ENCODE data around the gene ALDOB.

Gene ALDOB

DNA sequence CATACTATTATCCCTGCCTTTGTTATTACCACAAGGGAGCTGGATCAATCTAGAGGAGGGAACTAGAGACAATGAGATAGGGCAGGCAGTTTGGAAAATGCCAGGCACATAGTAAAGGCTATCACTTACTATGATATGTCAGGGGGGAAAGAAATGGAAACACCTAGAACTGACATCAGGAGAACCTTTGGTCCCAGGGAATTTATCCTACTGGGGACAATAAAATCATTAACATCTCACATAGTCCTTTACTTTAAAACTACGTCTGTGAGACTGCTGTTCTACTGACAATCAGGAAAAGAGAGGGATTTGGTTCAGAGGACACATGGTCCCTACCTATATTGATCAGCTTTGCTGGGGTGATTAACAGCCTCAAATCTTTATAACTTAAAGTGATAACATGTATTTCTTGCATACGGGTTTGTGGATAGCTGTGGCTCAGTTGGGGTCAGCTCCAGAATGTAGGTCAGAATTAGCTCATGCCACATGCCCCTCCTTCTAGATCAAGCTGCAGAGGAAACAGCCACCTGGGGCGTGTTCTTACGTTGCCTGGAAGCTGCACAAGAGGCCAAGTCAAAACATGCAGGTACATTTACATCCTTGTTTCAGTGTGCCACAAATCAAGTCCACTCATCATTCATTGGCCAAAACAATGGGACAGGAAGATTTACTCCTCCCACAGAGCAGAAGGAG, 43.9 kb upstream of the ALDOB start:
- H3K9me3 ChIP-seq (ENCODE audit: control insufficient read depth, low read length), result no peaks in the 10 kb centered on the region
- 86% methylated on average over 4 of the region's 4 CpGs for WGBS
- H3K4me1 ChIP-seq (ENCODE audit: control insufficient read depth, insufficient read depth, low read depth, low read length), result peaks cover 22% of the 10 kb centered on the region
- H2BK120ac ChIP-seq (ENCODE audit: low read depth, low read length), result no peak overlapping the region
- no peak overlapping the region for H2BK5ac ChIP-seq (ENCODE audit: low read depth, low read length, poor library complexity, severe bottlenecking)
- H3K79me1 ChIP-seq (replicated peaks; ENCODE audit: low read length, poor library complexity, severe bottlenecking), result peaks cover 33% of the 10 kb centered on the region
- H3K36me3 ChIP-seq (ENCODE audit: control insufficient read depth in 1 of 2, insufficient read depth in 2 of 2, low read depth in 1 of 2, low read length in 2 of 2), result peaks cover 0 to 15% of the 10 kb centered on the region in 2 experiments
- H3K4ac ChIP-seq (ENCODE audit: low read depth in 1 of 2, low read length in 2 of 2), result no peak overlapping the region
- peak overlapping the region; percentile 87 for H2AK5ac ChIP-seq (ENCODE audit: low read length, severe bottlenecking)
- no peak overlapping the region for H3K27ac ChIP-seq (ENCODE audit: low read length, poor library complexity, severe bottlenecking)
- no peak overlapping the region for H3K18ac ChIP-seq (ENCODE audit: low read depth in 1 of 2, low read length in 2 of 2)
- no peak overlapping the region for H3K4me3 ChIP-seq (ENCODE audit: insufficient read depth in 1 of 2, low read depth in 1 of 2, low read length in 2 of 2)
- peaks cover 0 to 7% of the 10 kb centered on the region in 2 experiments for H3K27me3 ChIP-seq (ENCODE audit: control insufficient read depth in 1 of 2, insufficient read depth in 1 of 2, low read length in 2 of 2)
- no peak overlapping the region for H4K8ac ChIP-seq (ENCODE audit: low read length)
- no peak for DNase-seq
- no peak overlapping the region for H3K14ac ChIP-seq (ENCODE audit: low read length in 2 of 2)
- no peak overlapping the region for H4K91ac ChIP-seq (ENCODE audit: low read length)
- H2BK12ac ChIP-seq (ENCODE audit: low read length in 2 of 2), result no peak overlapping the region
- H2BK15ac ChIP-seq (ENCODE audit: low read depth, poor library complexity, severe bottlenecking), result no peak overlapping the region
- no peak overlapping the region for H3K23ac ChIP-seq (ENCODE audit: low read length in 2 of 2)
- no peak overlapping the region for H3K9ac ChIP-seq (ENCODE audit: low read length)
- H2AFZ ChIP-seq (ENCODE audit: low read depth, low read length), result no peak overlapping the region
- no peak overlapping the region for H3K4me2 ChIP-seq (ENCODE audit: low read length, poor library complexity, severe bottlenecking)

DNA sequence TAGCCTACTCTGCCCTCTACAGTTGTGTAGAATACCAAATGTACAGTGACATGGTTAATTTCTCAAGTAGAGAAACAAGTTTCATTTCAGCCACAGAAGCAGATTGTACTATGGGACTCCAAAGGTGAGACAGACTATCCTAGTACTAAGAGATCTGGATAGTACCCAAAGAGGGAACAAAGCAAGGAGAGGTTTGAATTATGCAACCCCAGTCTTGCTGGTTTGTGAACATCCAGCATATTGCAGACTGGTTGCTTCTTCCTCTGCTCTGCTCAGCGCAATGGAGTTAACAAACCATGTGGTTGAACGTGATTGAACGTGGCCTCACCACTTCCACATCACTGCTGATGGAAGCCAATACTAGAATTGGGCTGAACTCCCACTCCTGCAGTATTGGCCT, 43.3 kb upstream of the ALDOB start:
- Histone ChIP-seq H3K4me3 (ENCODE audit: insufficient read depth in 1 of 2, low read depth in 1 of 2, low read length in 2 of 2) (no peak overlapping the region), H2BK15ac (ENCODE audit: low read depth, poor library complexity, severe bottlenecking) (no peak overlapping the region), H3K9ac (ENCODE audit: low read length) (no peak overlapping the region), H4K91ac (ENCODE audit: low read length) (no peak overlapping the region), H3K4me2 (ENCODE audit: low read length, poor library complexity, severe bottlenecking) (no peak overlapping the region), H2AK5ac (ENCODE audit: low read length, severe bottlenecking) (peak overlapping the region; percentile 87), H2BK120ac (ENCODE audit: low read depth, low read length) (no peak overlapping the region), H2BK12ac (ENCODE audit: low read length in 2 of 2) (no peak overlapping the region), H3K27ac (ENCODE audit: low read length, poor library complexity, severe bottlenecking) (no peak overlapping the region), H3K18ac (ENCODE audit: low read depth in 1 of 2, low read length in 2 of 2) (no peak overlapping the region), H3K4ac (ENCODE audit: low read depth in 1 of 2, low read length in 2 of 2) (no peak overlapping the region), H3K27me3 (ENCODE audit: control insufficient read depth in 1 of 2, insufficient read depth in 1 of 2, low read length in 2 of 2) (peaks cover 0 to 2% of the 10 kb centered on the region in 2 experiments), H3K4me1 (ENCODE audit: control insufficient read depth, insufficient read depth, low read depth, low read length) (peaks cover 22% of the 10 kb centered on the region), H2AFZ (ENCODE audit: low read depth, low read length) (no peak overlapping the region), H3K14ac (ENCODE audit: low read length in 2 of 2) (no peak overlapping the region), H3K79me1 (replicated peaks; ENCODE audit: low read length, poor library complexity, severe bottlenecking) (peaks cover 33% of the 10 kb centered on the region), H3K36me3 (ENCODE audit: control insufficient read depth in 1 of 2, insufficient read depth in 2 of 2, low read depth in 1 of 2, low read length in 2 of 2) (peaks cover 0 to 15% of the 10 kb centered on the region in 2 experiments), H3K9me3 (ENCODE audit: control insufficient read depth, low read length) (no peaks in the 10 kb centered on the region), H3K23ac (ENCODE audit: low read length in 2 of 2) (no peak overlapping the region), H2BK5ac (ENCODE audit: low read depth, low read length, poor library complexity, severe bottlenecking) (no peak overlapping the region), H4K8ac (ENCODE audit: low read length) (no peak overlapping the region)
- WGBS, result 91% methylated on average over 3 of the region's 3 CpGs
- no peak for DNase-seq

- 93% methylated on average over 4 of the region's 4 CpGs for WGBS
- no peak overlapping the region for H2BK120ac ChIP-seq (ENCODE audit: low read depth, low read length)
- H3K4me2 ChIP-seq (ENCODE audit: low read length, poor library complexity, severe bottlenecking), result no peak overlapping the region
Measured at GRCh38 chr9:101478444-101478843, 42.9 kb upstream of the ALDOB start.

GRCh38 chr9:101477736-101478135, 42.2 kb upstream of the ALDOB start:
- Histone ChIP-seq H2AFZ (ENCODE audit: low read depth, low read length) (no peak overlapping the region), H3K9ac (ENCODE audit: low read length) (no peak overlapping the region), H3K4me3 (ENCODE audit: insufficient read depth in 1 of 2, low read depth in 1 of 2, low read length in 2 of 2) (no peak overlapping the region), H3K27me3 (ENCODE audit: control insufficient read depth in 1 of 2, insufficient read depth in 1 of 2, low read length in 2 of 2) (no peaks in the 10 kb centered on the region), H2BK5ac (ENCODE audit: low read depth, low read length, poor library complexity, severe bottlenecking) (peak overlapping the region; percentile 24), H3K18ac (ENCODE audit: low read depth in 1 of 2, low read length in 2 of 2) (no peak overlapping the region), H2BK15ac (ENCODE audit: low read depth, poor library complexity, severe bottlenecking) (no peak overlapping the region), H3K4me2 (ENCODE audit: low read length, poor library complexity, severe bottlenecking) (no peak overlapping the region), H3K14ac (ENCODE audit: low read length in 2 of 2) (no peak overlapping the region), H2BK12ac (ENCODE audit: low read length in 2 of 2) (no peak overlapping the region), H2AK5ac (ENCODE audit: low read length, severe bottlenecking) (peak overlapping the region; percentile 31), H3K9me3 (ENCODE audit: control insufficient read depth, low read length) (no peaks in the 10 kb centered on the region), H3K27ac (ENCODE audit: low read length, poor library complexity, severe bottlenecking) (peak overlapping the region; percentile 28), H2BK120ac (ENCODE audit: low read depth, low read length) (no peak overlapping the region), H3K4ac (ENCODE audit: low read depth in 1 of 2, low read length in 2 of 2) (no peak overlapping the region), H3K36me3 (ENCODE audit: control insufficient read depth in 1 of 2, insufficient read depth in 2 of 2, low read depth in 1 of 2, low read length in 2 of 2) (peaks cover 0 to 15% of the 10 kb centered on the region in 2 experiments), H3K23ac (ENCODE audit: low read length in 2 of 2) (no peak overlapping the region), H4K8ac (ENCODE audit: low read length) (no peak overlapping the region), H3K4me1 (ENCODE audit: control insufficient read depth, insufficient read depth, low read depth, low read length) (peaks cover 22% of the 10 kb centered on the region), H4K91ac (ENCODE audit: low read length) (no peak overlapping the region), H3K79me1 (replicated peaks; ENCODE audit: low read length, poor library complexity, severe bottlenecking) (peaks cover 34% of the 10 kb centered on the region)
- 100% methylated on average over 1 of the region's 1 CpG for WGBS
- DNase-seq, result no peak

More at GRCh38 chr9:101478444-101478843, 42.9 kb upstream of the ALDOB start:
- Histone ChIP-seq H3K4ac (ENCODE audit: low read depth in 1 of 2, low read length in 2 of 2) (no peak overlapping the region), H3K4me1 (ENCODE audit: control insufficient read depth, insufficient read depth, low read depth, low read length) (peaks cover 22% of the 10 kb centered on the region), H4K8ac (ENCODE audit: low read length) (no peak overlapping the region), H4K91ac (ENCODE audit: low read length) (no peak overlapping the region), H3K14ac (ENCODE audit: low read length in 2 of 2) (no peak overlapping the region), H2AFZ (ENCODE audit: low read depth, low read length) (no peak overlapping the region), H2BK12ac (ENCODE audit: low read length in 2 of 2) (no peak overlapping the region), H2BK5ac (ENCODE audit: low read depth, low read length, poor library complexity, severe bottlenecking) (no peak overlapping the region), H3K9me3 (ENCODE audit: control insufficient read depth, low read length) (no peaks in the 10 kb centered on the region), H3K79me1 (replicated peaks; ENCODE audit: low read length, poor library complexity, severe bottlenecking) (peaks cover 33% of the 10 kb centered on the region), H3K9ac (ENCODE audit: low read length) (no peak overlapping the region), H2AK5ac (ENCODE audit: low read length, severe bottlenecking) (peak overlapping the region; percentile 40), H3K27ac (ENCODE audit: low read length, poor library complexity, severe bottlenecking) (no peak overlapping the region), H3K23ac (ENCODE audit: low read length in 2 of 2) (no peak overlapping the region), H3K36me3 (ENCODE audit: control insufficient read depth in 1 of 2, insufficient read depth in 2 of 2, low read depth in 1 of 2, low read length in 2 of 2) (peaks cover 0 to 15% of the 10 kb centered on the region in 2 experiments), H3K18ac (ENCODE audit: low read depth in 1 of 2, low read length in 2 of 2) (no peak overlapping the region), H3K27me3 (ENCODE audit: control insufficient read depth in 1 of 2, insufficient read depth in 1 of 2, low read length in 2 of 2) (no peaks in the 10 kb centered on the region), H3K4me3 (ENCODE audit: insufficient read depth in 1 of 2, low read depth in 1 of 2, low read length in 2 of 2) (no peak overlapping the region), H2BK15ac (ENCODE audit: low read depth, poor library complexity, severe bottlenecking) (no peak overlapping the region)
- no peak for DNase-seq

Measured in mesenchymal stem cell (in vitro differentiated cells and primary cell).